GM21717 (cell line): Measurements from ENCODE around the gene APBB1.

Source experiments
- ATAC-seq: cut with Tn5 transposase; IDR thresholded peaks from one replicate; pipeline ENCODE4 v1.9.1; 2021; ENCODE audit warnings: mild to moderate bottlenecking, moderate library complexity; ENCODE audit not compliant: unreplicated experiment

The APBB1 gene

GRCh38 chr11:6353367-6353987 is 65.4 kb downstream of the APBB1 start:
- peak; percentile 77 for ATAC-seq

- no peak for ATAC-seq
These were observed 67.0 kb downstream of the APBB1 start for GRCh38 chr11:6351782-6352382.

- ATAC-seq: no peak
These were observed 68.4 kb downstream of the APBB1 start for GRCh38 chr11:6350486-6350885.

GRCh38 chr11:6350043-6350442 is 68.9 kb downstream of the APBB1 start:
- ATAC-seq: no peak

GRCh38 chr11:6345366-6345765 is 73.5 kb downstream of the APBB1 start:
- ATAC-seq: no peak
